ENCODE data around the gene KIRREL3.

- no peak for TF ChIP-seq ZNF274 (IDR thresholded peaks at IDR 0.05; ENCODE audit: low read depth, low read length)
- TF ChIP-seq YY1 (IDR thresholded peaks at IDR 0.05; ENCODE audit: insufficient read depth, insufficient read length), result no peak
- no peak for TF ChIP-seq SUZ12 (IDR thresholded peaks at IDR 0.05; ENCODE audit: extremely low read depth, insufficient read depth, insufficient read length)
Measured at GRCh38 chr11:126804363-126804762, 196.2 kb downstream of the KIRREL3 start.

Measured in NT2/D1 (cell line).